Activated naive CD8-positive, alpha-beta T cell treated with anti-CD3 and anti-CD28 coated beads for 36 hours (primary cell): ENCODE data around the gene SLAIN2. TPM values are rescaled to one million over a fixed set of nuclear protein-coding genes. Genes with fewer than 3 reads are reported as not detected.

Experiments used
- DNase-seq: peaks from one replicate; pipeline ENCODE4 v3.0.0; 2021
- H3K27ac Mint-ChIP-seq: one replicate; pipeline ENCODE4 v1.8.0; 2022; ENCODE audit warnings: mild to moderate bottlenecking, moderate library complexity, mixed read lengths
- H3K27me3 Mint-ChIP-seq: one replicate; pipeline ENCODE4 v1.8.0; 2022; ENCODE audit warnings: mild to moderate bottlenecking, mixed read lengths
- H3K36me3 Mint-ChIP-seq: one replicate; pipeline ENCODE4 v1.8.0; 2021; ENCODE audit warnings: mild to moderate bottlenecking, mixed read lengths
- H3K4me1 Mint-ChIP-seq: one replicate; pipeline ENCODE4 v1.8.0; 2021; ENCODE audit warnings: mixed read lengths
- H3K4me3 Mint-ChIP-seq: one replicate; pipeline ENCODE4 v1.8.0; 2022; ENCODE audit warnings: mild to moderate bottlenecking, moderate library complexity, mixed read lengths
- H3K9me3 Mint-ChIP-seq: one replicate; pipeline ENCODE4 v1.8.0; 2022; ENCODE audit warnings: mixed read lengths
- total RNA-seq, 2 experiments: library from RNA; stranded (reverse); gene quantifications; one replicate each; pipeline ENCODE4 v1.2.3, GENCODE V29; 2021

Gene SLAIN2
- total RNA-seq, 2 experiments from 2014 or later = 62.0 to 66.3 TPM

DNA sequence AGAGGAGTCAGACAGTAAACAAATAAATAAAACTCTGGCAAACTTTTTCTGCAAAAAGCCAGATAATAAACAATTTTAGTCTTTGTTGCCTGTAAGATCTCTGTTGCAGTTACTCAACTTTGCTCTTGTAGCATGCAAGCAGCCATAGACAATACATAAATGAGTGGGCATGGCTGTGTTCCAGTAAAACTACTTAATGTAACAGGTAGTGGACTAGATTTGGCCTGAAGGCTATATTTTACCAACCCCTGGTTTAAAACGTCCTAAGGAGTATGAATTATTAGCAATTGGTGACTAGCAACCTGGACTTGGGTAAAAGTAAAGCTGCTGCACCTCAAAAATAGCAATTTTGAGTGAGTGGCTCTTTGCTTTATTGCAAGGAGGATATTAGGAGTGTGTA, 30.9 kb downstream of the SLAIN2 start:
- H3K4me1 Mint-ChIP-seq = peaks cover 17% of the 10 kb centered on the region
- no peak overlapping the region for H3K4me3 Mint-ChIP-seq
- no peaks in the 10 kb centered on the region for H3K9me3 Mint-ChIP-seq
- peaks cover 2% of the 10 kb centered on the region for H3K36me3 Mint-ChIP-seq
- DNase-seq = no peak
- no peaks in the 10 kb centered on the region for H3K27me3 Mint-ChIP-seq
- no peak overlapping the region for H3K27ac Mint-ChIP-seq

DNA sequence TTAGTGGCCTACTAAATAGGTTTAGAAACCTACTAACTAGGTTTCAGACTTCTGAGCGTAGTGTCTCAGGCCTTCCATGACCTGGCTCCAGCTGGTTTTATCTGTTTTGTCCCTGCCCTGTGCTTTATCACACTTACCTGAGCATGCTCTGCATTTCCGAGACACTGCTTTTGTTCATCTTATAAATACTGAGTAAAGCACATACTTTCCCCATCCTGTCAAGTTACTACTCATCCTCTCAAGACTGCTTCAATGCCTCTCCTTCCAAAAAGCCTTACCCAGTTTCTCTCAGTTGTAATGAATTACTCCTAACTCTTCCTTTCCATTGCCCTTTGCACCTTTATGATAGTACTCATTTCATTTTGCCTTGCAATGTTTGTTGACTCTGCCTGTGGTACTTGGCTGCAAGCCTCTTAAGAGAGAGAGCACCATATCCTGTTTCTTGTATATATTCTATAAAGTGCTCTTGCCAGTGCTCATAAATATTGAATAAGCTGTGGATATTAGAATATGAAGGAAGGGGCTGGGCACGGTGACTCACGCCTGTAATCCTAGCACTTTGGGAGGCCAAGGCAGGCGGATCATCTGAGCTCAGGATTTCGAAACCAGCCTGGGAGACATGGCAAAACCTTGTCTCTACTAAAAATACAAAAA, 34.4 kb downstream of the SLAIN2 start:
- Mint-ChIP-seq H3K36me3 (peaks cover 7% of the 10 kb centered on the region), H3K27me3 (no peaks in the 10 kb centered on the region), H3K4me3 (no peak overlapping the region), H3K27ac (no peak overlapping the region), H3K4me1 (peaks cover 4% of the 10 kb centered on the region), H3K9me3 (no peaks in the 10 kb centered on the region)
- DNase-seq = no peak

DNA sequence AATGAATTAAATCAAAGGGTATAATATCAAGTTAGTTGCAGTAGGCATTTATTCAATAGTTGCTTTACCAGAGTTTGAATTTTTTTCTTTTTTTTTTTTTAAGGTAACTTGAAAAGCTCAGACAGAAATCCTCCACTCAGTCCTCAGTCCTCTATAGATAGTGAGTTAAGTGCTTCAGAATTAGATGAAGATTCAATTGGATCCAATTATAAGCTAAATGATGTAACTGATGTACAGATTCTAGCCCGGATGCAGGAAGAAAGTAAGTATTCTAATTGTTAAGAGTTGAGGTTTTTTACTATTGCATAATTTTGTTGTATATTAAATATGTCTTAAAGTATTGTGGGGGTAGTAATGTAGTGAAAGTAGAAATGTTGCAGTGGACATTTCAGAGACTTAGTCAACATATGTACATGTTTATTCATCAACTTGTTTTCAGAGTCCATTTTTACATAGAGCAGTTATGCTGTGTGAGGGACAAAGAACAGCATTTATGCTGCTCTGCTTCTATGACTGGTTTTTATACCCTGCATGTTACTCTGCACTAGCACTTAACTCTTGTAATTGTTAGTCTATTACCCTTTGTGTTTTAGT, 38.4 kb downstream of the SLAIN2 start:
- no peaks in the 10 kb centered on the region for H3K9me3 Mint-ChIP-seq
- no peak overlapping the region for H3K27ac Mint-ChIP-seq

DNA sequence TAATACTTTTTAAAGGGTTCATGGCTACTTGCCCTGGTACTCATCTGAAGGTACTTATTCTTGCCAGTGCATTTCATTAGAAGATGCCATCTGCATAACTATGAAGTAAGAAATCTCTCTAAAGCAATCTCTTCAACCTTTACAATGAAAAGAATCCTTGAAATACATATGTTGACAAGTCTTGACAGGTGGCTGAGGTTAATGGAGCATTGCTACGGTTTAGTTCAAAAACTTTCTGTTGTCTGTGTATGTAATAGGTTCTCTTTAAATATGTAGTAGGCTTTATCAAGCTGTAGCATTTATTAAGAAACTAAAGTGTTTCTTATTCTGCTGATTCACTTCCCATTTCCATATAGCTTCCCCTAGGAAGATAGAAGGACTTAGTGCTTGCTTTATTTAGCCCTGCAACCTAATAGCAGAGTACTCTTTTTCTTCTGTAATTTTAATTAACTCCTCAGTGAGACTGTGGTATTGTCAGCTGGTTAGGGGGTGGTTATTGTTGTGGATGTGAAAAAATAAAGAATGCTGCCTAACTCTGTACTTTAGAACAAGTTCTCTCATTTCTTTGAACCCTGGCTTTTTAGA, 39.3 kb downstream of the SLAIN2 start:
- H3K9me3 Mint-ChIP-seq = no peaks in the 10 kb centered on the region
- no peak for DNase-seq

More for the DNA sequence above, 38.4 kb downstream of the SLAIN2 start:
- Mint-ChIP-seq H3K4me3 (no peak overlapping the region), H3K27me3 (no peaks in the 10 kb centered on the region), H3K4me1 (peaks cover 4% of the 10 kb centered on the region), H3K36me3 (peaks cover 14% of the 10 kb centered on the region)
- DNase-seq = no peak

DNA sequence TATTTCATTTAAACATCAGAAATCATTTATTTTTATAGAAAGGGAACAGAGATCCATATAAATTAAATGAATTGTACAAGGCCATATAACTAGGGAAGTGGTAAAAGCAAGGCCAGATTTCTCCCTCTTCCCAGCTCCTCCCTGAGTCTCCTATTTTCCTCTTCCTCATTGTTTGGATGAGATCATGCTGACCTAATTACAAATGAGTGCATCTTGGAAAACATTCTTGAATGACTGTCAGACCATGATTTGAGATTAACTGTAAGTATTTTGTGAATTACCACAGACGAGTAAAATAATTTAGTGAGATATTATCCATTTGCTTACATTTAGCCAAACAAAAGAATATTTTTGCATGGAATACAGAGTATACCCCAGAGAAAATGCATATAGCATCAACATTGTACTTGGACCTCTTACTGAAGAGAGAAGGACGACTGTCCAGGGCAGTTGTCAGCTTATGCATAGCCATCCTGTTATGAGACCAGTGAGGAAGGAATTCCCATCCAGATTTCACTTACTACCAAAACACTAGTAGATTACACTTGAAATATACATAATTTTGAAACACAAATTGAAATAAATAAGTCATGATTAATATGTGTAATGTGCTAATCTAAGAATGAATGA, 47.3 kb downstream of the SLAIN2 start:
- peaks cover 7% of the 10 kb centered on the region for H3K4me1 Mint-ChIP-seq
- no peaks in the 10 kb centered on the region for H3K9me3 Mint-ChIP-seq
- DNase-seq = no peak
- H3K4me3 Mint-ChIP-seq = no peak overlapping the region
- no peaks in the 10 kb centered on the region for H3K27me3 Mint-ChIP-seq
- no peak overlapping the region for H3K27ac Mint-ChIP-seq
- H3K36me3 Mint-ChIP-seq = peaks cover 28% of the 10 kb centered on the region

More for the DNA sequence above, 39.3 kb downstream of the SLAIN2 start:
- Mint-ChIP-seq H3K4me1 (peaks cover 6% of the 10 kb centered on the region), H3K4me3 (no peak overlapping the region), H3K27ac (no peak overlapping the region), H3K36me3 (peaks cover 20% of the 10 kb centered on the region), H3K27me3 (no peaks in the 10 kb centered on the region)

DNA sequence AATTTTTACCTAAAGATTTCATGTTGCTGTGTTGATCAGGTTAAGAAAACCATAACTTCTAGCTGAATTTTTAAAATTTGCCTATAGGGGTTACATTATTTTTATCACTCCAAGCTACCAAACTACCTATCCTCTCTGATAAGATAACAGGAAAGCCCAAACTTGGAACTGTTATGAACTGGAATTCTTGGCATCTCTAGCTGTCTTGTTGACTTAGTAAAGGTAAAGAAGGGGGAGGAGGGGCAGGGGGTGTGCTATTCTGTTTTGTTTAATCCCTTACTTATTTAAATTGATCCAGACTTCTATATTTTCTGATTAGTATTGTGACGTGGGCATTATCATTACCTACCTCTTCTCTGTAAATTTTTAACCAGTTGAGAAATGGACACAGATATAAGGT, 54.7 kb downstream of the SLAIN2 start:
- DNase-seq = no peak
- Mint-ChIP-seq H3K4me1 (peaks cover 23% of the 10 kb centered on the region), H3K4me3 (no peak overlapping the region), H3K9me3 (peaks cover 3% of the 10 kb centered on the region), H3K27ac (no peak overlapping the region), H3K27me3 (no peaks in the 10 kb centered on the region), H3K36me3 (peaks cover 63% of the 10 kb centered on the region)

DNA sequence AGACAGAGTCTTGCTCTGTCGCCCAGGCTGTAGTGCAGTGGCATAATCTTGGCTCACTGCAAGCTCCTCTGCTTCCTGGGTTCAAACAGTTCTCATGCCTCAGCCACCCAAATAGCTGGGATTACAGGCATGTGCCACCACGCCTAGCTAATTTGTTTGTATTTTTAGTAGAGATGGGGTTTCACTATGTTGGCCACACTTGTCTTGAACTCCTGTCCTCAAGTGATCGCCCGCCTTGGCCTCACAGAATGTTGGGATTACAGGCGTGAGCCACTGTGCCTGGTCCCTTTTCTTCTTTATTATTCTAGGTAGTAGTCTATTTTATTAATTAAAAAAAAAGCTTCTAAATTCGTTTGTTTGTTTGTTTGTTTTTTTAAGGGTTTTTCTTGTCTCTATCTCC, 59.1 kb downstream of the SLAIN2 start:
- no peaks in the 10 kb centered on the region for H3K27me3 Mint-ChIP-seq
- H3K36me3 Mint-ChIP-seq = peaks cover 54% of the 10 kb centered on the region
- H3K4me1 Mint-ChIP-seq = peaks cover 33% of the 10 kb centered on the region
- DNase-seq = no peak
- no peak overlapping the region for H3K4me3 Mint-ChIP-seq
- H3K9me3 Mint-ChIP-seq = peaks cover 3% of the 10 kb centered on the region
- H3K27ac Mint-ChIP-seq = no peak overlapping the region

DNA sequence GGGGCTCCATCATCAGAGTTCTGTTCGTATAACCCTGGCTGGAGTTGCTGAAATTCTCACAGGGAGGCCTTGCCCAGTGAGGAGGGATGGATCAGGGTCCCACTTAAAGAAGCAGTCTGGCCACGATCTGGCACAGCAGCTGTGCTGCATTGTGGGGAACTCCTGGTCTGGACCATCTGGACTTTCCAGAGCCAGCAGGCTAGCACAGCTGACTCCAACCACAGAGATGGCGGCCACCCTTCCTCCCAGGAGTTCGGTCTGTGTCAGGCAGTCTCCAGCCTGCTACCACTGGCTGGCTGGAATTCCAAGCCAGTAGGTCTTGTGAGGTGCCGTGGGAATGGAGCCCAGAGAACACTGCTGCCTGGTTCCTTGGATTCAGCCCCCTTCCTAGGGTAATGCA, 62.0 kb downstream of the SLAIN2 start:
- DNase-seq = no peak
- Mint-ChIP-seq H3K27me3 (no peaks in the 10 kb centered on the region), H3K4me1 (peaks cover 28% of the 10 kb centered on the region), H3K27ac (no peak overlapping the region), H3K9me3 (no peaks in the 10 kb centered on the region), H3K36me3 (peaks cover 35% of the 10 kb centered on the region), H3K4me3 (no peak overlapping the region)

DNA sequence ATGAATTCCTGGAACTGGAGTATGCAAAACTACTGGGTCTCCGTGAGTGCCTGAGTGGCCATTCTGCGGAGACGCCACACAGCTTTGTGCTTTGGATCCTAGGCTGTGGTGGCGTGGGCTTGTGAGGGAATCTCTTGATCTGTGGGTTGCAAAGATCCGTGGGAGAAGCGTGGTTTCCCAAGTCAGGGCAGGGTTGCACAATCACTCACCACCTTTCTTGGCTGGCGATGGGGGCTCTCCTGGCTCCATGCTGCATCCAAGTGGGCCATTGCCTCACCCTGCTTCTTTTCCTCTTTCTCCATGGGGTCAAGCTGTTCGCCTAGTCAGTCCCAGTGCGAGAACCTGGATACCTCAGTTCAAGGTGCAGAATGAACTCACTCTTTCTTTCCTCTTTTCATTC, 62.5 kb downstream of the SLAIN2 start:
- Mint-ChIP-seq H3K36me3 (peaks cover 32% of the 10 kb centered on the region), H3K27ac (no peak overlapping the region), H3K27me3 (no peaks in the 10 kb centered on the region), H3K4me1 (peaks cover 24% of the 10 kb centered on the region), H3K9me3 (no peaks in the 10 kb centered on the region), H3K4me3 (no peak overlapping the region)
- DNase-seq = no peak

DNA sequence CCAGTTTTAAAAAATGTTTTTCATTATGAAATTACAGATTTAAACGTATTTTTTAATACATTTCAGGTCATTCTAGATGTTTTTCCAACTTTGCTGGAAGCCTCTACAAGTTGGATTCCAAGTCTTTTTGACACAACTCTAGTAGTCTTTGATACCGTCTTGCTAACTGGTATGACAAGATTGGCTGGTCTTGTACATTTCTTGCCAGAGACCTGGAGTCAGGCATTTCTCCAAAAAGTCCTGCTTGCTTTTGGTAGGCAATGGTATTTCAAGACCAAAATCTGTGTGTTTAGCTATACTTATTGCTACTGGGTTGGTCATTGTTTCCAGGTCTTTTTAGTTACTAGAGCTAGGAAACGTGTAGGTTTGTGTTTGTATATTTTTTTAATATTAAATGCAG, 64.6 kb downstream of the SLAIN2 start:
- Mint-ChIP-seq H3K4me1 (peaks cover 17% of the 10 kb centered on the region), H3K27ac (no peak overlapping the region), H3K9me3 (no peaks in the 10 kb centered on the region), H3K36me3 (peaks cover 36% of the 10 kb centered on the region), H3K27me3 (no peaks in the 10 kb centered on the region), H3K4me3 (no peak overlapping the region)
- DNase-seq = no peak

DNA sequence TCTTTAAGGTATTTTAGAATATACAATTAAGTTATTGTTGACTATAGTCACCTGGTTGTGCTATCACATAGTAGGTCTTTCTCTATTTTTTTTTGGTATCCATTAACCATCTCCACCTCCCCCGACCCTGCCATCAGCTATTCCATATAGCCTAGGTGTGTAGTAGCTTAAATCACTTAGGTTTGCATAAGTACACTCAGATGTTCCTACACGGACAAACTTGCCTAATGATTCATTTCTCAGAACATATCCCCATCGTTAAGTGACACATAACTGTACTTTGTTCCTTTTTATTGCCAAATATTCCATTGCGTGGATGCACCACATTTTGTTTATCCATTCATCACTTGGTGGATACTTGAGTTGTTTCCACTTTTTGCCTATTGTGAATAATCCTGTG, 67.9 kb downstream of the SLAIN2 start:
- H3K4me1 Mint-ChIP-seq = peaks cover 9% of the 10 kb centered on the region
- H3K27me3 Mint-ChIP-seq = no peaks in the 10 kb centered on the region
- H3K36me3 Mint-ChIP-seq = peaks cover 37% of the 10 kb centered on the region
- peaks cover 2% of the 10 kb centered on the region for H3K9me3 Mint-ChIP-seq
- DNase-seq = no peak
- H3K4me3 Mint-ChIP-seq = no peak overlapping the region
- H3K27ac Mint-ChIP-seq = no peak overlapping the region

DNA sequence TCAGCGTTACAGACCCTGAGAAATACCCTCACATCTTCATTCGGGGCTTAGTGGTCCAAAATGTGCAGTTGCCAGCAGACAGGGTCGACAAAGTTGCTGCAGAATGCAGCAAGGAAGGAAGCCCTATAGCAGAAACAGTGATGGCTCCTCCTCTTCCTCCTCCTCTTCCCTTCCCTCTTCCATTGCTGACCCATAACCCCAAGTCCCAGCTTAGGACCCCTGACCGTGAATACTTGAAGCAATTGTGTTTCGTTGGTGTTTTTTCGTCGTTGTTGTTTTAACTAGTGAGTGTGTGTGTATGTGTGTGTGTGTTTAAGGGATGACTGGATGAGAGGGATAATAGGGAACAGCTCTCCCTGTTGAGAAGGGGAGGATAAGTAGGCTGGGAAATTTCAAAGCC, 69.5 kb downstream of the SLAIN2 start:
- no peak overlapping the region for H3K4me3 Mint-ChIP-seq
- H3K9me3 Mint-ChIP-seq = peaks cover 2% of the 10 kb centered on the region
- no peak overlapping the region for H3K27ac Mint-ChIP-seq
- no peaks in the 10 kb centered on the region for H3K27me3 Mint-ChIP-seq
- DNase-seq = no peak
- H3K36me3 Mint-ChIP-seq = peaks cover 32% of the 10 kb centered on the region
- peaks cover 4% of the 10 kb centered on the region for H3K4me1 Mint-ChIP-seq

DNA sequence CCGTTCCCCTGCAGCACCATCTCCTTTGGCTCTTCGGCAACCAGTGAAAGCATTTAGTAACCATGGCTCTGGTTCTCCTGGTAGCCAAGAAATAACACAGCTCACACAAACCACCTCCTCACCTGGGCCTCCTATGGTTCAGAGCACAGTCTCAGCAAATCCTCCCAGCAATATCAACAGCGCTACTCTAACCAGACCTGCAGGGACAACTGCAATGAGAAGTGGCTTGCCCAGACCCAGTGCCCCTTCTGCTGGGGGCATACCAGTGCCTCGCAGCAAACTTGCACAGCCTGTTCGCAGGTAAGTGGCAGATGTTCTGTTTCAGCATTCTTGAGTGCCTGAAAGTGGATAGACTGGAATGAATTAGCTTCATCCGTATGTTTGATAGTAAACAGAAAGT, 78.8 kb downstream of the SLAIN2 start:
- no peak for DNase-seq
- H3K4me1 Mint-ChIP-seq = no peaks in the 10 kb centered on the region
- H3K4me3 Mint-ChIP-seq = no peak overlapping the region
- no peaks in the 10 kb centered on the region for H3K27me3 Mint-ChIP-seq
- H3K36me3 Mint-ChIP-seq = peaks cover 15% of the 10 kb centered on the region
- no peak overlapping the region for H3K27ac Mint-ChIP-seq
- H3K9me3 Mint-ChIP-seq = no peaks in the 10 kb centered on the region

DNA sequence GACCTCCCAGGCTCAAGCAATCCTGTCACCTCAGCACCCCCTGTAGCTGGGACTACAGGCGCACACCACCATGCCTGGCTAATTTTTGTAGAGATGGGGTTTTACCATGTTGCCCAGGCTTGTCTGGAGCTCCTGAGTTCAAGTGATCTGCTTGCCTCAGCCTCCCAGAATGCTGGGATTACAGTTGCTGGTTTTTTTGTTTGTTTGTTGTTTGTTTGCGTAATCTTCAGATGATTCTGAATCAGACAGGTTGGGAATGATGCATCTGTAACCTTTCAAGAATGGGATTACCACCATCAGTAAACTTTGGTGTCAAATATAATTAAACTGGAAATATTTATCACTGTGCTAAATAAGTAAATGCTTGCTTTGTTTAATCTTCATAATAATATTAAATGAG, 79.8 kb downstream of the SLAIN2 start:
- Mint-ChIP-seq H3K9me3 (no peaks in the 10 kb centered on the region), H3K4me3 (no peak overlapping the region), H3K4me1 (no peaks in the 10 kb centered on the region), H3K36me3 (peaks cover 15% of the 10 kb centered on the region), H3K27ac (no peak overlapping the region), H3K27me3 (no peaks in the 10 kb centered on the region)
- DNase-seq = no peak

DNA sequence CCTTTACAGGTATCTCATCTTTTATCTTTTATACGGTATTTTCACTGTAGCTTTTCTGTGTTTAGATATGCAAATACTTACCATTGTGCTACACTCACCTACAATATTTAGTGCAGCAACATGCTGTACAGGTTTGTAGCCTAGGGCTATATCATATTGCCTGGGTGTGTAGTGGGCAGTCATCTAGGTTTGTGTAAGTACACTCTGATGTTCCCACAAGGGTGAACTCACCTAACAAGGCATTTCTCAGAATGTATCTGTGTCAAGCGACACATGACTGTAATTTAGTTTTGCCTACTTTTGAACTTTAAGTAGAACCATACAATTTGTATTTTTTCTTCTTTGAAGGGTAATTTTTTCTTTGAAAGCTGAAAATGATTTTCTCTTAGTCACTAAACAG, 87.6 kb downstream of the SLAIN2 start:
- no peaks in the 10 kb centered on the region for H3K27me3 Mint-ChIP-seq
- no peak overlapping the region for H3K4me3 Mint-ChIP-seq

More for the DNA sequence above, 87.6 kb downstream of the SLAIN2 start:
- Mint-ChIP-seq H3K27ac (no peak overlapping the region), H3K4me1 (peaks cover 35% of the 10 kb centered on the region), H3K9me3 (no peaks in the 10 kb centered on the region), H3K36me3 (peaks cover 18% of the 10 kb centered on the region)
- no peak for DNase-seq
